H1 (cell line): ENCODE data around the gene CDK19.

Experiments
- ATF3 ChIP-seq: IDR thresholded peaks from 2 replicates; pipeline ENCODE4 v1.6.1; 2011; ENCODE audit warnings: low read depth, mild to moderate bottlenecking, low read length; ENCODE audit not compliant: insufficient read depth
- BCL11A ChIP-seq, 2 experiments: IDR thresholded peaks; one replicate each; pipeline ENCODE4 v1.6.1; 2011; ENCODE audit warnings: low read depth in 2 of 2, low read length in 2 of 2, mild to moderate bottlenecking in 2 of 2
- CTCF ChIP-seq, 3 experiments: IDR thresholded peaks; 1 replicate in 2 of 3; 2 replicates in 1 of 3; pipeline versions ENCODE4 v1.5.1 to v1.6.1; 2011; ENCODE audit warnings: low read length in 3 of 3, mild to moderate bottlenecking in 3 of 3, inconsistent platforms in 2 of 3, low read depth in 1 of 3, moderate library complexity in 1 of 3; ENCODE audit not compliant: insufficient read depth in 1 of 3; ENCODE audit errors: control extremely low read depth in 1 of 3
- EGR1 ChIP-seq: IDR thresholded peaks from 2 replicates; pipeline ENCODE4 v1.6.1; 2011; ENCODE audit warnings: low read depth, low read length, borderline replicate concordance
- EP300 ChIP-seq, 2 experiments: IDR thresholded peaks; 1 replicate in 1 of 2; 2 replicates in 1 of 2; pipeline ENCODE4 v1.6.1; 2011 to 2012; ENCODE audit warnings: low read depth in 2 of 2, low read length in 2 of 2, mild to moderate bottlenecking in 2 of 2, borderline replicate concordance in 1 of 2, inconsistent platforms in 1 of 2, moderate library complexity in 1 of 2
- JUND ChIP-seq: IDR thresholded peaks from 2 replicates; pipeline ENCODE4 v1.6.1; 2011; ENCODE audit warnings: mild to moderate bottlenecking, improper control_type of control experiment, low read length
- RFX5 ChIP-seq: IDR thresholded peaks from 2 replicates; pipeline ENCODE4 v1.6.1; 2011; ENCODE audit warnings: low read depth, low read length, improper control_type of control experiment, borderline replicate concordance
- SIX5 ChIP-seq: IDR thresholded peaks from 2 replicates; pipeline ENCODE4 v1.6.1; 2011; ENCODE audit warnings: mild to moderate bottlenecking, low read depth, low read length

GRCh38 chr6:110613356-110613755, 201.9 kb downstream of the CDK19 start:
- TF ChIP-seq CTCF (IDR thresholded peaks at IDR 0.05; ENCODE audit: control extremely low read depth in 1 of 3, insufficient read depth in 1 of 3, low read depth in 1 of 3, low read length in 3 of 3) (no peak), EGR1 (no peak), BCL11A (IDR thresholded peaks at IDR 0.05; ENCODE audit: low read depth in 2 of 2, low read length in 2 of 2) (no peak), ATF3 (no peak), EP300 (IDR thresholded peaks at IDR 0.05; ENCODE audit: borderline replicate concordance in 1 of 2, low read depth in 2 of 2, low read length in 2 of 2) (no peak), SIX5 (no peak), JUND (no peak), RFX5 (no peak)
